Activated CD8-positive, alpha-beta memory T cell treated with anti-CD3 and anti-CD28 coated beads, Interleukin-2, amount 50 U/mL, for 48 hours (primary cell): ENCODE results near the gene RPS25.
"Not testable (repeated sequence)": the region's sequence is repeated elsewhere in the genome, so short reads cannot be mapped to it uniquely, and the experiment has no call there.

Source experiments
- DNase-seq: peaks from one replicate; pipeline ENCODE4 v3.0.0-alpha.2; 2020

Gene RPS25

GRCh38 chr11:119014209-119014924, 3.8 kb downstream of the RPS25 start:
- no peak for DNase-seq

GRCh38 chr11:119012629-119013170, 5.4 kb downstream of the RPS25 start:
- no peak for DNase-seq

- no peak for DNase-seq
Measured at GRCh38 chr11:119011476-119012053, 6.6 kb downstream of the RPS25 start.

- no peak for DNase-seq
Measured at GRCh38 chr11:119006656-119007055, 11.5 kb downstream of the RPS25 start.

GRCh38 chr11:119000906-119001305, 17.2 kb downstream of the RPS25 start:
- no peak for DNase-seq

- no peak for DNase-seq
Measured at GRCh38 chr11:118998822-118999221, 19.3 kb downstream of the RPS25 start.

- no peak for DNase-seq
Measured at GRCh38 chr11:118998388-118998717, 19.8 kb downstream of the RPS25 start.

- peak; percentile 97 for DNase-seq
Measured at GRCh38 chr11:118997627-118998387, 20.3 kb downstream of the RPS25 start, which contains the start of gene CENATAC. Gene CENATAC (plus strand): TSS chr11:118998138. CDS start chr11:118998198, 60 bp downstream.

GRCh38 chr11:118996926-118997626, 21.1 kb downstream of the RPS25 start:
- peak; percentile 64 for DNase-seq

- DNase-seq: not testable (repeated sequence)
Measured at GRCh38 chr11:118991486-118992038, 26.6 kb downstream of the RPS25 start.

- no peak for DNase-seq
Measured at GRCh38 chr11:118988280-118988679, 29.9 kb downstream of the RPS25 start.

- DNase-seq: no peak
Measured at GRCh38 chr11:118984825-118985224, 33.3 kb downstream of the RPS25 start.

- not testable (repeated sequence) for DNase-seq
Measured at GRCh38 chr11:118984337-118984736, 33.8 kb downstream of the RPS25 start.

GRCh38 chr11:118980191-118980881, 37.8 kb downstream of the RPS25 start:
- no peak for DNase-seq

- DNase-seq: no peak
Measured at GRCh38 chr11:118979434-118979833, 38.7 kb downstream of the RPS25 start.

GRCh38 chr11:118975771-118976709, 42.1 kb downstream of the RPS25 start:
- DNase-seq: no peak

- DNase-seq: no peak
Measured at GRCh38 chr11:118973985-118974384, 44.2 kb downstream of the RPS25 start.

GRCh38 chr11:118971646-118972045, 46.5 kb downstream of the RPS25 start, which contains the start of gene FOXR1:
Gene FOXR1 (plus strand): TSS chr11:118971761. CDS start chr11:118971932, 171 bp downstream.
- DNase-seq: no peak

GRCh38 chr11:118969508-118969907, 48.6 kb downstream of the RPS25 start:
- DNase-seq: not testable (repeated sequence)
